Right atrium auricular region (tissue), 2 donors: ENCODE data around the gene TRPM6. TPM values are rescaled to one million over a fixed set of nuclear protein-coding genes. Genes with fewer than 3 reads are reported as not detected.

Source experiments
- DNase-seq: peaks from one replicate; pipeline ENCODE4 v3.0.0-alpha.2; 2019; ENCODE audit warnings: low spot score
- H3K27ac ChIP-seq, 2 donors: fragments of 200-600 bp; sonication (generic); 1 replicate in 1 of 2; 2 replicates in 1 of 2; pipeline ENCODE4 v1.5.1; 2016 to 2019
- H3K27me3 ChIP-seq, 2 donors: fragments of 200-600 bp; sonication (generic); one replicate each; pipeline versions ENCODE4 v1.5.1 to v1.6.0; 2017 to 2019
- H3K36me3 ChIP-seq: fragments of 200-600 bp; sonication (generic); one replicate; pipeline ENCODE4 v1.5.1; 2016
- H3K4me1 ChIP-seq, 2 donors: fragments of 200-600 bp; sonication (generic); one replicate each; pipeline versions ENCODE4 v1.5.1 to v1.6.0; 2017 to 2019
- H3K4me3 ChIP-seq, 2 donors: fragments of 200-600 bp; sonication (generic); 1 replicate in 1 of 2; 2 replicates in 1 of 2; pipeline ENCODE4 v1.5.1; 2017 to 2019; ENCODE audit warnings: mild to moderate bottlenecking in 1 of 2, moderate library complexity in 1 of 2
- H3K9me3 ChIP-seq, 2 donors: fragments of 200-600 bp; sonication (generic); one replicate each; pipeline ENCODE4 v1.5.1; 2019
- total RNA-seq, 2 donors: library from RNA; depleted of rRNA; stranded (reverse); fragments of >200 nt; gene quantifications; one replicate each; pipeline ENCODE4 v1.1.0, GENCODE V29; 2016
- TF ChIP-seq, protein P1 (sequence below), 2 donors: fragments of 200-600 bp; sonication (generic); IDR thresholded peaks; one replicate each; pipeline ENCODE4 v1.5.1; 2019; ENCODE audit warnings: antibody characterized with exemption in 2 of 2

Gene TRPM6
- total RNA-seq, 2 donors from 2014 or later: 0.19 to 0.83 TPM

GRCh38 chr9:74803376-74804017, 84.2 kb downstream of the TRPM6 start:
- H3K4me3 ChIP-seq: no peak overlapping the region
- H3K9me3 ChIP-seq: no peaks in the 10 kb centered on the region
- TF ChIP-seq, protein P1, sequence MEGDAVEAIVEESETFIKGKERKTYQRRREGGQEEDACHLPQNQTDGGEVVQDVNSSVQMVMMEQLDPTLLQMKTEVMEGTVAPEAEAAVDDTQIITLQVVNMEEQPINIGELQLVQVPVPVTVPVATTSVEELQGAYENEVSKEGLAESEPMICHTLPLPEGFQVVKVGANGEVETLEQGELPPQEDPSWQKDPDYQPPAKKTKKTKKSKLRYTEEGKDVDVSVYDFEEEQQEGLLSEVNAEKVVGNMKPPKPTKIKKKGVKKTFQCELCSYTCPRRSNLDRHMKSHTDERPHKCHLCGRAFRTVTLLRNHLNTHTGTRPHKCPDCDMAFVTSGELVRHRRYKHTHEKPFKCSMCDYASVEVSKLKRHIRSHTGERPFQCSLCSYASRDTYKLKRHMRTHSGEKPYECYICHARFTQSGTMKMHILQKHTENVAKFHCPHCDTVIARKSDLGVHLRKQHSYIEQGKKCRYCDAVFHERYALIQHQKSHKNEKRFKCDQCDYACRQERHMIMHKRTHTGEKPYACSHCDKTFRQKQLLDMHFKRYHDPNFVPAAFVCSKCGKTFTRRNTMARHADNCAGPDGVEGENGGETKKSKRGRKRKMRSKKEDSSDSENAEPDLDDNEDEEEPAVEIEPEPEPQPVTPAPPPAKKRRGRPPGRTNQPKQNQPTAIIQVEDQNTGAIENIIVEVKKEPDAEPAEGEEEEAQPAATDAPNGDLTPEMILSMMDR (IDR thresholded peaks at IDR 0.05): no peak
- no peaks in the 10 kb centered on the region for H3K36me3 ChIP-seq
- H3K27me3 ChIP-seq: no peaks in the 10 kb centered on the region
- H3K4me1 ChIP-seq: no peaks in the 10 kb centered on the region
- DNase-seq: no peak
- no peak overlapping the region for H3K27ac ChIP-seq

- no peaks in the 10 kb centered on the region for H3K27me3 ChIP-seq
- H3K9me3 ChIP-seq: no peaks in the 10 kb centered on the region
- no peaks in the 10 kb centered on the region for H3K36me3 ChIP-seq
- no peak overlapping the region for H3K4me3 ChIP-seq
- TF ChIP-seq, protein P1 (IDR thresholded peaks at IDR 0.05): no peak
- H3K4me1 ChIP-seq: no peaks in the 10 kb centered on the region
- no peak overlapping the region for H3K27ac ChIP-seq
- DNase-seq: no peak
Measured at GRCh38 chr9:74800226-74800625, 87.5 kb downstream of the TRPM6 start.

DNA sequence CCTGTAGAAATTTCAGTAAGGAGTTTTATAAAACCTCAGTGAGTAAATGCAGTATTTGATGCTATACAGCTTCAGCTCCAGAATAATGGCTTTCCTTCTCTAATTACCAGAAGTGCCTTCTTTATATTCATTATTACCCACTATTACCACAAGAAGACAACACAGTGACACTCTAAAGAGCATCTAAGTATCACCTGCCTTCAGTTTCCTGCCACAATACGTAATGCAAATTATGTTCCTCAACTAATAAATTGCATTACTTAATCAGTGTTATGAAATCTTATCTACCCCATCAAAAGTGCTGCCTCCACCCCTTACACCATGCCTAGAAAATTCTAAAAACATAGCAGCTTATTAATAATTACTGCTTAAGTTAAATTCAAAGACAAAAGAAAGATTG, 91.9 kb downstream of the TRPM6 start:
- H3K36me3 ChIP-seq: no peaks in the 10 kb centered on the region
- H3K4me3 ChIP-seq: no peak overlapping the region
- H3K9me3 ChIP-seq: no peaks in the 10 kb centered on the region
- no peaks in the 10 kb centered on the region for H3K4me1 ChIP-seq
- no peaks in the 10 kb centered on the region for H3K27me3 ChIP-seq
- TF ChIP-seq, protein P1 (IDR thresholded peaks at IDR 0.05): no peak
- DNase-seq: no peak
- no peak overlapping the region for H3K27ac ChIP-seq

DNA sequence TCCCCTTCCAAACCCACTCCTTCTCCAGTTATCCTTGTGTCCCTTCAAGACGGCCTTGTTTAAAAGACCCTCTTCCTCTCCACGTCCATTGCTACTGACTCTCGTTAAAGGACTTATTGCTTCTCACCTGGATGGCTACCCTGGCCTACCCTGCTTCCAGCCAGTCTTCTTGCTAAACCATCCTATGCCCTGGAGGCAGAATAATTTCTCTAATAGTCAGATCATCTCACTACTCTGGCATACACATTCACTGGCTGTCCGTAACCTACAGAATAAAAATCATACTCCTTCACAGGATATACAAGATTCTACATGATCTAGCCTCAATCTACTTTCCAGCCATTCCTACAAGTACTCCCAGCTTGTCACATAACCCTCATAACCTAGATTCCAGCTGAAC, 92.6 kb downstream of the TRPM6 start:
- TF ChIP-seq, protein P1 (IDR thresholded peaks at IDR 0.05): no peak
- DNase-seq: no peak

GRCh38 chr9:74784506-74784905, 103.2 kb downstream of the TRPM6 start:
- H3K27me3 ChIP-seq: no peaks in the 10 kb centered on the region
- no peaks in the 10 kb centered on the region for H3K36me3 ChIP-seq
- no peaks in the 10 kb centered on the region for H3K9me3 ChIP-seq
- no peak overlapping the region for H3K4me3 ChIP-seq
- DNase-seq: no peak
- H3K4me1 ChIP-seq: no peaks in the 10 kb centered on the region
- TF ChIP-seq, protein P1 (IDR thresholded peaks at IDR 0.05): no peak
- H3K27ac ChIP-seq: no peak overlapping the region

More for the DNA sequence above, 92.6 kb downstream of the TRPM6 start:
- Histone ChIP-seq H3K4me1 (no peaks in the 10 kb centered on the region), H3K4me3 (no peak overlapping the region), H3K27ac (no peak overlapping the region), H3K9me3 (no peaks in the 10 kb centered on the region), H3K27me3 (no peaks in the 10 kb centered on the region), H3K36me3 (no peaks in the 10 kb centered on the region)

DNA sequence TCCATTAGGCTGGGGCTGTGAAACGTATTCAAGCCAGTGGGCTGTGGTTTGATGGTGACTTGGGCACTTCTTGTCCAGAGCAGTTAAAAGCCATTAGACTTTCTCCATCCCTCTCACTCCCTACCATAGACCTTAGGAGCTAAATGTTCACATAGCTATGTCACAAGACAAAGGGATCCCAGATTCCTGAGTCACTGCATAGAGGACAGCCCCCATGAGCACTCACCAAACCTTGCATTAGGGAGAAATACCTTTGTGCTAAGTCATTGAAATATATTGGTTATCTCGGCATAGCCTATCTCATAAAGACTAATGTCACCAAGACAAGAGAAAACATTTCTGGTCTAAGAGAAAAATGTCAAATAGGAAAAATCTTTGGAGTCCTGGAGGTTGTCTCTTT, 104.3 kb downstream of the TRPM6 start:
- TF ChIP-seq, protein P1 (IDR thresholded peaks at IDR 0.05): no peak
- H3K4me1 ChIP-seq: no peaks in the 10 kb centered on the region
- no peak overlapping the region for H3K4me3 ChIP-seq
- H3K9me3 ChIP-seq: no peaks in the 10 kb centered on the region
- H3K36me3 ChIP-seq: no peaks in the 10 kb centered on the region
- no peak for DNase-seq
- H3K27ac ChIP-seq: no peak overlapping the region
- no peaks in the 10 kb centered on the region for H3K27me3 ChIP-seq
